PC-3 (cell line): ENCODE data around the gene PLPP3. TPM values are rescaled to one million over a fixed set of nuclear protein-coding genes. Genes with fewer than 3 reads are reported as not detected.

Experiments used
- ATAC-seq: fragments of 200-7000 bp; cut with Tn5 transposase; 2 replicates; pipeline ENCODE4 v1.9.1; 2020; ENCODE audit warnings: mild to moderate bottlenecking, moderate library complexity
- BruUV-seq: library from RNA; stranded (reverse); fragments of 400-500 nt; replicated peaks from 2 replicates; lab custom pipeline; 2021; lab: Mats Ljungman, UMichigan
- CTCF ChIA-PET: fragments of 300-600 bp; sonication (Branson Sonifier 250); formaldehyde crosslinking; loops from one replicate; lab custom pipeline; 2022; ENCODE audit warnings: antibody characterized with exemption; lab: Charles Lee
- POLR2A ChIA-PET: fragments of 300-600 bp; sonication (Branson Sonifier 250); formaldehyde crosslinking; loops from one replicate; lab custom pipeline; 2022; ENCODE audit warnings: antibody characterized with exemption; ENCODE audit not compliant: unreplicated experiment; lab: Charles Lee
- DNase-seq: peaks from one replicate; pipeline ENCODE4 v3.0.0-alpha.2; 2015
- H2AFZ ChIP-seq: fragments of 300-600 bp; sonication (generic); 2 replicates; pipeline ENCODE4 v1.6.0; 2016; ENCODE audit warnings: antibody characterized with exemption, low read length
- H3F3A ChIP-seq: fragments of 300-600 bp; sonication (generic); one replicate; pipeline ENCODE4 v1.6.0; 2017; ENCODE audit warnings: antibody characterized with exemption, low read length, control low read depth, mild to moderate bottlenecking; ENCODE audit not compliant: unreplicated experiment
- H3K27ac ChIP-seq: fragments of 300-600 bp; sonication (generic); 2 replicates; pipeline ENCODE4 v1.5.1; 2016; ENCODE audit warnings: mild to moderate bottlenecking, low read length
- H3K27me3 ChIP-seq: fragments of 300-600 bp; sonication (generic); 2 replicates; pipeline ENCODE4 v1.6.1; 2016; ENCODE audit warnings: low read length, mixed read lengths
- H3K36me3 ChIP-seq: fragments of 300-600 bp; sonication (generic); 2 replicates; pipeline ENCODE4 v1.6.1; 2016; ENCODE audit warnings: low read depth, mixed run types, low read length, mixed read lengths
- H3K4me1 ChIP-seq: fragments of 300-600 bp; sonication (generic); 2 replicates; pipeline ENCODE4 v1.5.1; 2016; ENCODE audit warnings: low read length; ENCODE audit not compliant: insufficient read depth
- H3K4me2 ChIP-seq: fragments of 300-600 bp; sonication (generic); 2 replicates; pipeline ENCODE4 v1.6.0; 2016; ENCODE audit warnings: low read length
- H3K4me3 ChIP-seq: fragments of 300-600 bp; sonication (generic); 2 replicates; pipeline ENCODE4 v1.5.1; 2016; ENCODE audit warnings: mild to moderate bottlenecking, low read length, mixed read lengths
- H3K79me2 ChIP-seq: fragments of 300-600 bp; sonication (generic); 2 replicates; pipeline ENCODE4 v1.6.1; 2017; ENCODE audit warnings: low read length, mixed read lengths
- H3K9ac ChIP-seq: fragments of 300-600 bp; sonication (generic); 2 replicates; pipeline ENCODE4 v1.6.0; 2016; ENCODE audit warnings: mild to moderate bottlenecking, low read length
- H3K9me2 ChIP-seq: fragments of 300-600 bp; sonication (generic); replicated peaks from 2 replicates; pipeline ENCODE4 v1.6.1; 2016; ENCODE audit warnings: mixed run types, low read length, mixed read lengths
- H3K9me3 ChIP-seq: fragments of 300-600 bp; sonication (generic); 2 replicates; pipeline ENCODE4 v1.6.1; 2016; ENCODE audit warnings: low read length, mixed read lengths
- H4K20me1 ChIP-seq: fragments of 300-600 bp; sonication (generic); 2 replicates; pipeline ENCODE4 v1.6.1; 2016; ENCODE audit warnings: low read length, mixed read lengths
- CTCF ChIP-seq: fragments of 300-600 bp; sonication (generic); conservative IDR thresholded peaks from 2 replicates; pipeline ENCODE4 v1.5.1; 2017; ENCODE audit warnings: antibody characterized with exemption, low read depth, mild to moderate bottlenecking, low read length
- EZH2 ChIP-seq: fragments of 300-600 bp; sonication (generic); IDR thresholded peaks from one replicate; pipeline ENCODE4 v1.6.1; 2017; ENCODE audit warnings: antibody characterized with exemption, mild to moderate bottlenecking, low read length; ENCODE audit not compliant: unreplicated experiment
- EZH2phosphoT487 ChIP-seq: fragments of 300-600 bp; sonication (generic); IDR thresholded peaks from 2 replicates; pipeline ENCODE4 v1.6.1; 2018; ENCODE audit warnings: mild to moderate bottlenecking, antibody characterized with exemption, low read length, borderline replicate concordance
- intact Hi-C: fragments of 100-400 bp; cut with micrococcal nuclease; formaldehyde crosslinking; loops from 2 replicates; pipeline ENCODE4 v1.9.0; 2023
- total RNA-seq: library from RNA; depleted of rRNA; stranded (reverse); fragments of >200 nt; gene quantifications from 2 replicates; pipeline ENCODE4 v1.2.3, GENCODE V29; 2014

Gene PLPP3
- total RNA-seq, 1 experiment from 2014 or later: 41.0 TPM

- Histone ChIP-seq H4K20me1 (no peaks in the 10 kb centered on the region), H3K9me2 (no peaks in the 10 kb centered on the region), H2AFZ (no peak overlapping the region), H3K4me2 (no peak overlapping the region), H3K4me3 (no peak overlapping the region), H3K9me3 (no peaks in the 10 kb centered on the region), H3K27ac (no peak overlapping the region), H3K4me1 (peaks cover 3% of the 10 kb centered on the region; the same call in 1 of the 2 replicates), H3K27me3 (no peaks in the 10 kb centered on the region), H3K9ac (no peak overlapping the region), H3F3A (no peaks in the 10 kb centered on the region), H3K36me3 (peaks cover 78% of the 10 kb centered on the region), H3K79me2 (no peaks in the 10 kb centered on the region)
- intact Hi-C loops: no loop called here
- no TSS peak for BruUV-seq
- no peak for DNase-seq
- no peak for TF ChIP-seq CTCF
- TF ChIP-seq EZH2: no peak
- no peak for TF ChIP-seq EZH2phosphoT487
- ChIA-PET POLR2A (interaction anchor here (0.6 kb wide), 1 partner anchor 1672 kb away, joined by 3 read pairs; no protein-coding TSS in a partner anchor), CTCF (no interaction called here)
- no peak for ATAC-seq
Measured at GRCh38 chr1:56507925-56508522, 71.3 kb downstream of the PLPP3 start.

GRCh38 chr1:56506951-56507491 is 72.3 kb downstream of the PLPP3 start:
- H3K9me3 ChIP-seq: no peaks in the 10 kb centered on the region
- no peaks in the 10 kb centered on the region for H3K9me2 ChIP-seq
- CTCF ChIA-PET: no interaction called here
- no peaks in the 10 kb centered on the region for H3K79me2 ChIP-seq
- no peak overlapping the region for H3K27ac ChIP-seq
- peaks cover 3% of the 10 kb centered on the region; the same call in 1 of the 2 replicates for H3K4me1 ChIP-seq
- H3K4me3 ChIP-seq: no peak overlapping the region
- intact Hi-C loops: no loop called here
- no TSS peak for BruUV-seq
- no peaks in the 10 kb centered on the region for H3K27me3 ChIP-seq
- H3K9ac ChIP-seq: no peak overlapping the region
- no peak overlapping the region for H2AFZ ChIP-seq
- no peaks in the 10 kb centered on the region for H4K20me1 ChIP-seq
- DNase-seq: no peak
- no peak for TF ChIP-seq EZH2
- H3F3A ChIP-seq: no peaks in the 10 kb centered on the region
- H3K4me2 ChIP-seq: no peak overlapping the region
- no peak for ATAC-seq
- H3K36me3 ChIP-seq: peaks cover 78% of the 10 kb centered on the region
- POLR2A ChIA-PET: no interaction called here

DNA sequence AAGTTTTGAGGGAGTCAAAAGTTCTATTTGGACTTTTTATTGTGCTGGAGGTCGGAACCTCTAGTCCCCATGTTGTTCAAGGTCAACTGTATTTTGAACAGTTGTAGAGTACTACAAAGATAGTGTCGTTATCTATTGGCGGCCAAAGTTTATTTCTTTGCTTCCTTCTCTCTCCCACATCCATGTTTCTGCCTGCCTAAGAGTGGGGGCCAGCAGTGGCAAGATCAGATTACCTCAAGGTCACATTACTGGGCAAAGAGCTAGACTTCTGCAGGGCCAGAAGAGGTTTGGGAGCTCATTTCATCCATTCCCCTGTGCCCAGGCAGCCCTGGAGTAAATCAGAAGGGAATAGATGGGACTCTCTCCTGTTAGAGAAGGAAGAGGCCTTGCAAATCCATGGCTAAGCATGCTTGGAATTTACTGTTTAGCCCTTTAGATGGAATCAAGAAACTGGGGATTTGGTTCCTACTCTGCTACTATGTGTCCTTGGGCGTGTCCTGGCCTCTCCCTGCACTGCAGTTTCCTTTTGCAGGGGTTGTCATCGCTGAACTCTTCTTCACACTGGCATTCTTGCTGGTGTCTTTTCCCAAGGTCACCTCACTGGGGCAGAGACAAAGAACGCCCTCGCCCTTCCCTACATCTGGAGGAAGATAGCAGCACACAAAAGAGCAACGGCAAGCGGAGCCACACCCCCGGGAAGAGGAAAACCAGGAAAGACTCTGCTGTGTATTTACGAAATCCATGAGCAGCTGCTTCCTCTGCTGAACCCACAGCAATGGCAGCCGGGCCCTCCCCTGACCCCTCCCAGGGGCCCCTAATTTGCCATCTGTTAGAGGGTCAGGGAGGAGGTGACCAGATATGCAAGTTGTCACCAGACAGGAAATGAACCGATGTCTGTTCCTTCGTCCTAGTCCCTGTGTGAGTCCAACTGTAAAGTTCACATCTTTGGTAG is 73.3 kb downstream of the PLPP3 start:
- Histone ChIP-seq H3K9me2 (no peaks in the 10 kb centered on the region), H3K9ac (no peak overlapping the region), H3F3A (no peaks in the 10 kb centered on the region), H4K20me1 (no peaks in the 10 kb centered on the region), H3K4me2 (no peak overlapping the region), H3K79me2 (no peaks in the 10 kb centered on the region), H3K9me3 (no peaks in the 10 kb centered on the region), H2AFZ (no peak overlapping the region), H3K4me1 (peaks cover 3% of the 10 kb centered on the region; the same call in 1 of the 2 replicates), H3K36me3 (peaks cover 72% of the 10 kb centered on the region), H3K27ac (no peak overlapping the region), H3K27me3 (no peaks in the 10 kb centered on the region), H3K4me3 (no peak overlapping the region)
- TF ChIP-seq EZH2: no peak
- no peak for TF ChIP-seq EZH2phosphoT487
- no peak for TF ChIP-seq CTCF
- POLR2A ChIA-PET: no interaction called here
- ATAC-seq (no peak), DNase-seq (no peak)
- BruUV-seq: no TSS peak
- CTCF ChIA-PET: no interaction called here
- intact Hi-C loops: no loop called here
